HCT116 (cell line): ENCODE data around the gene RNASEL. TPM values are rescaled to one million over a fixed set of nuclear protein-coding genes. Genes with fewer than 3 reads are reported as not detected.

Source experiments
- ATAC-seq: fragments of 200-7000 bp; cut with Tn5 transposase; 2 replicates; pipeline ENCODE4 v1.9.1; 2020; ENCODE audit warnings: mild to moderate bottlenecking, moderate library complexity
- BruUV-seq: library from RNA; stranded (reverse); fragments of 400-500 nt; replicated peaks from 2 replicates; lab custom pipeline; 2021; lab: Mats Ljungman, UMichigan
- CTCF ChIA-PET: fragments of 300-600 bp; sonication (Branson Sonifier 250); formaldehyde crosslinking; loops from one replicate; lab custom pipeline; 2021; ENCODE audit warnings: antibody characterized with exemption; lab: Charles Lee
- POLR2A ChIA-PET: fragments of 300-600, 350-600 bp; sonication (Branson Sonifier 250); formaldehyde crosslinking; loops from one replicate; lab custom pipeline; 2021; ENCODE audit warnings: antibody characterized with exemption; lab: Charles Lee
- RAD21 ChIA-PET, 2 experiments: fragments of 300-600 bp; sonication (Branson Sonifier 250); formaldehyde crosslinking; loops; one replicate each; lab custom pipeline; 2023; ENCODE audit warnings: low total read pairs in 2 of 2; ENCODE audit not compliant: uncharacterized antibody in 2 of 2, unreplicated experiment in 2 of 2, low non-redundant PET in 1 of 2; lab: Charles Lee
- DNase-seq: peaks from one replicate; pipeline ENCODE4 v3.0.0-alpha.2; 2010; ENCODE audit warnings: low read depth, low spot score
- H2AFZ ChIP-seq: fragments of 200-600 bp; shearing (Covaris generic), sonication (generic); 2 replicates; pipeline ENCODE4 v1.6.1; 2017; ENCODE audit warnings: low read depth, mixed run types, mixed read lengths, antibody characterized with exemption, low read length; ENCODE audit not compliant: poor library complexity, severe bottlenecking
- H3K27ac ChIP-seq: 2 replicates; pipeline ENCODE4 v1.5.1; 2012; ENCODE audit warnings: low read depth, low read length
- H3K27me3 ChIP-seq: fragments of 200-600 bp; sonication (generic); 2 replicates; pipeline ENCODE4 v1.6.1; 2016; ENCODE audit warnings: mixed run types, low read length, mixed read lengths; ENCODE audit not compliant: insufficient read depth
- H3K36me3 ChIP-seq, 2 experiments: fragments of 200-500 bp in 1 of 2; fragments of 200-600 bp in 1 of 2; sonication (Bioruptor generic) in 1 of 2; sonication (generic) in 1 of 2; 2 replicates each; pipeline versions ENCODE4 v1.5.1 to v1.6.1; 2014 to 2016; ENCODE audit warnings: low read length in 2 of 2, inconsistent platforms in 1 of 2, mixed read lengths in 1 of 2, mixed run types in 1 of 2; ENCODE audit not compliant: insufficient read depth in 2 of 2, control insufficient read depth in 1 of 2
- H3K4me1 ChIP-seq, 2 experiments: fragments of 200-600 bp in 1 of 2; sonication (generic) in 1 of 2; 2 replicates each; pipeline versions ENCODE4 v1.5.1 to v1.6.1; 2012 to 2017; ENCODE audit warnings: low read length in 2 of 2, inconsistent platforms in 1 of 2, mild to moderate bottlenecking in 1 of 2, mixed read lengths in 1 of 2, mixed run types in 1 of 2, moderate library complexity in 1 of 2; ENCODE audit not compliant: insufficient read depth in 2 of 2, control insufficient read depth in 1 of 2
- H3K4me2 ChIP-seq: fragments of 200-600 bp; sonication (generic); 2 replicates; pipeline ENCODE4 v1.6.1; 2017; ENCODE audit warnings: mixed run types, low read length, mixed read lengths
- H3K4me3 ChIP-seq, 2 experiments: fragments of 200-600 bp in 1 of 2; sonication (generic) in 1 of 2; replicated peaks in 1 of 2; 2 replicates each; pipeline ENCODE4 v1.5.1; 2011 to 2016; ENCODE audit warnings: low read length in 2 of 2, control low read depth in 1 of 2, low read depth in 1 of 2, mild to moderate bottlenecking in 1 of 2, mixed read lengths in 1 of 2, mixed run types in 1 of 2
- H3K79me2 ChIP-seq: fragments of 200-600 bp; sonication (generic); 2 replicates; pipeline ENCODE4 v1.6.1; 2017; ENCODE audit warnings: mild to moderate bottlenecking, mixed run types, low read length, moderate library complexity, mixed read lengths; ENCODE audit not compliant: insufficient read depth
- H3K9ac ChIP-seq: fragments of 200-600 bp; sonication (generic); 2 replicates; pipeline ENCODE4 v1.6.1; 2016; ENCODE audit warnings: low read length, mixed read lengths
- H3K9me2 ChIP-seq: fragments of 200-600 bp; sonication (generic), shearing (Covaris generic); 2 replicates; pipeline ENCODE4 v1.6.1; 2017; ENCODE audit warnings: mixed run types, mild to moderate bottlenecking, moderate library complexity; ENCODE audit not compliant: insufficient read depth
- H3K9me3 ChIP-seq, 2 experiments: fragments of 200-500 bp in 1 of 2; fragments of 200-600 bp in 1 of 2; sonication (Bioruptor generic) in 1 of 2; sonication (generic) in 1 of 2; 2 replicates each; pipeline ENCODE4 v1.6.1; 2014 to 2017; ENCODE audit warnings: low read length in 2 of 2, mixed read lengths in 2 of 2, inconsistent platforms in 1 of 2, low read depth in 1 of 2, mild to moderate bottlenecking in 1 of 2, mixed run types in 1 of 2, moderate library complexity in 1 of 2; ENCODE audit not compliant: control insufficient read depth in 1 of 2, insufficient read depth in 1 of 2
- H4K20me1 ChIP-seq: fragments of 200-600 bp; sonication (generic), shearing (Covaris generic); 2 replicates; pipeline ENCODE4 v1.6.1; 2017; ENCODE audit warnings: mixed run types, mild to moderate bottlenecking, moderate library complexity; ENCODE audit not compliant: insufficient read depth
- ATF3 ChIP-seq: IDR thresholded peaks from 2 replicates; pipeline ENCODE4 v1.6.1; 2012
- CBX3 ChIP-seq: IDR thresholded peaks from 2 replicates; pipeline ENCODE4 v1.6.1; 2012; ENCODE audit warnings: low read depth
- CEBPB ChIP-seq: IDR thresholded peaks from 2 replicates; pipeline ENCODE4 v1.6.1; 2012; ENCODE audit warnings: low read depth
- EGR1 ChIP-seq: IDR thresholded peaks from 2 replicates; pipeline ENCODE4 v1.6.1; 2012; ENCODE audit warnings: low read depth
- ELF1 ChIP-seq: IDR thresholded peaks from 2 replicates; pipeline ENCODE4 v1.6.1; 2012; ENCODE audit warnings: low read depth, borderline replicate concordance
- EZH2 ChIP-seq: fragments of 200-600 bp; sonication (generic); IDR thresholded peaks from 2 replicates; pipeline ENCODE4 v1.6.1; 2017; ENCODE audit warnings: antibody characterized with exemption, mixed run types
- EZH2phosphoT487 ChIP-seq: fragments of 200-600 bp; IDR thresholded peaks from 2 replicates; pipeline ENCODE4 v1.6.1; 2018; ENCODE audit warnings: antibody characterized with exemption, borderline replicate concordance
- FOSL1 ChIP-seq: IDR thresholded peaks from 2 replicates; pipeline ENCODE4 v1.6.1; 2012; ENCODE audit warnings: low read depth
- JUND ChIP-seq: IDR thresholded peaks from 2 replicates; pipeline ENCODE4 v1.6.1; 2012
- POLR2A ChIP-seq: IDR thresholded peaks from 2 replicates; pipeline ENCODE4 v1.7.0; 2011; ENCODE audit warnings: borderline replicate concordance; ENCODE audit not compliant: insufficient read depth, insufficient read length; ENCODE audit errors: extremely low read depth
- POLR2AphosphoS5 ChIP-seq: IDR thresholded peaks from 2 replicates; pipeline ENCODE4 v1.6.1; 2011; ENCODE audit warnings: mild to moderate bottlenecking, low read depth, low read length, moderate library complexity
- RAD21 ChIP-seq: IDR thresholded peaks from 2 replicates; pipeline ENCODE4 v1.6.1; 2012; ENCODE audit warnings: low read depth, mild to moderate bottlenecking
- SIN3A ChIP-seq: IDR thresholded peaks from 2 replicates; pipeline ENCODE4 v1.6.1; 2012; ENCODE audit warnings: low read depth
- SP1 ChIP-seq: IDR thresholded peaks from 2 replicates; pipeline ENCODE4 v1.6.1; 2012; ENCODE audit warnings: low read depth
- SRF ChIP-seq: IDR thresholded peaks from 2 replicates; pipeline ENCODE4 v1.6.1; 2012; ENCODE audit warnings: low read depth
- TCF7L2 ChIP-seq: IDR thresholded peaks from 2 replicates; pipeline ENCODE4 v1.7.0; 2011; ENCODE audit warnings: borderline replicate concordance, inconsistent platforms; ENCODE audit not compliant: insufficient read depth, insufficient read length; ENCODE audit errors: extremely low read depth
- YY1 ChIP-seq: IDR thresholded peaks from 2 replicates; pipeline ENCODE4 v1.6.1; 2011; ENCODE audit warnings: low read length, low read depth, moderate library complexity, mild to moderate bottlenecking; ENCODE audit not compliant: insufficient replicate concordance; ENCODE audit errors: extremely low read depth
- ZNF274 ChIP-seq: fragments of 200-500 bp; sonication (Bioruptor generic); IDR thresholded peaks from 2 replicates; pipeline ENCODE4 v1.6.1; 2014; ENCODE audit warnings: mild to moderate bottlenecking, low read depth, low read length, inconsistent platforms
- intact Hi-C: fragments of 100-400 bp; cut with micrococcal nuclease; formaldehyde crosslinking; loops from 2 replicates; pipeline ENCODE4 v1.10.0; 2022
- total RNA-seq: library from RNA; stranded (reverse); gene quantifications from one replicate; pipeline ENCODE4 v1.2.1, GENCODE V29; 2021; ENCODE audit not compliant: unreplicated experiment
- TF ChIP-seq, protein P1 (sequence below): IDR thresholded peaks from 2 replicates; pipeline ENCODE4 v1.6.1; 2011; ENCODE audit warnings: mild to moderate bottlenecking, low read length, moderate library complexity; ENCODE audit not compliant: insufficient replicate concordance; ENCODE audit errors: extremely low read depth
- TF ChIP-seq, protein P2 (sequence below), 3 experiments: fragments of 200-600 bp in 1 of 3; sonication (generic) in 1 of 3; IDR thresholded peaks in 2 of 3; conservative IDR thresholded peaks in 1 of 3; 2 replicates each; pipeline ENCODE4 v1.5.1; 2012 to 2017; ENCODE audit warnings: low read depth in 2 of 3, low read length in 2 of 3, antibody characterized with exemption in 1 of 3, borderline replicate concordance in 1 of 3, control low read depth in 1 of 3, mild to moderate bottlenecking in 1 of 3, mixed read lengths in 1 of 3, mixed run types in 1 of 3, moderate library complexity in 1 of 3; ENCODE audit not compliant: insufficient read depth in 1 of 3

RNASEL gene
- total RNA-seq, 1 experiment from 2014 or later, result 2.9 TPM

GRCh38 chr1:182527680-182528079 is 61.4 kb downstream of the RNASEL start:
- Histone ChIP-seq H3K9ac (no peak overlapping the region), H3K9me2 (no peaks in the 10 kb centered on the region), H3K9me3 (no peaks in the 10 kb centered on the region), H2AFZ (no peak overlapping the region), H3K4me1 (no peaks in the 10 kb centered on the region), H3K27ac (no peak overlapping the region), H3K27me3 (0 out of 2 replicates have a peak, but pooled peaks cover 4% of the 10 kb centered on the region), H3K36me3 (no peaks in the 10 kb centered on the region), H3K4me2 (no peak overlapping the region), H3K79me2 (no peaks in the 10 kb centered on the region), H3K4me3 (no peak overlapping the region), H4K20me1 (no peaks in the 10 kb centered on the region)
- POLR2A ChIA-PET, result no interaction called here
- TF ChIP-seq POLR2A (no peak), POLR2AphosphoS5 (no peak), RAD21 (no peak), JUND (no peak), CBX3 (no peak), FOSL1 (no peak), ATF3 (no peak), ELF1 (no peak), SIN3A (no peak), YY1 (no peak), SRF (no peak), ZNF274 (no peak), SP1 (no peak), EZH2phosphoT487 (no peak), EZH2 (no peak), TCF7L2 (no peak), EGR1 (no peak), CEBPB (no peak)
- TF ChIP-seq, protein P1, sequence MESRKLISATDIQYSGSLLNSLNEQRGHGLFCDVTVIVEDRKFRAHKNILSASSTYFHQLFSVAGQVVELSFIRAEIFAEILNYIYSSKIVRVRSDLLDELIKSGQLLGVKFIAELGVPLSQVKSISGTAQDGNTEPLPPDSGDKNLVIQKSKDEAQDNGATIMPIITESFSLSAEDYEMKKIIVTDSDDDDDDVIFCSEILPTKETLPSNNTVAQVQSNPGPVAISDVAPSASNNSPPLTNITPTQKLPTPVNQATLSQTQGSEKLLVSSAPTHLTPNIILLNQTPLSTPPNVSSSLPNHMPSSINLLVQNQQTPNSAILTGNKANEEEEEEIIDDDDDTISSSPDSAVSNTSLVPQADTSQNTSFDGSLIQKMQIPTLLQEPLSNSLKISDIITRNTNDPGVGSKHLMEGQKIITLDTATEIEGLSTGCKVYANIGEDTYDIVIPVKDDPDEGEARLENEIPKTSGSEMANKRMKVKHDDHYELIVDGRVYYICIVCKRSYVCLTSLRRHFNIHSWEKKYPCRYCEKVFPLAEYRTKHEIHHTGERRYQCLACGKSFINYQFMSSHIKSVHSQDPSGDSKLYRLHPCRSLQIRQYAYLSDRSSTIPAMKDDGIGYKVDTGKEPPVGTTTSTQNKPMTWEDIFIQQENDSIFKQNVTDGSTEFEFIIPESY, result no peak
- TF ChIP-seq, protein P2, sequence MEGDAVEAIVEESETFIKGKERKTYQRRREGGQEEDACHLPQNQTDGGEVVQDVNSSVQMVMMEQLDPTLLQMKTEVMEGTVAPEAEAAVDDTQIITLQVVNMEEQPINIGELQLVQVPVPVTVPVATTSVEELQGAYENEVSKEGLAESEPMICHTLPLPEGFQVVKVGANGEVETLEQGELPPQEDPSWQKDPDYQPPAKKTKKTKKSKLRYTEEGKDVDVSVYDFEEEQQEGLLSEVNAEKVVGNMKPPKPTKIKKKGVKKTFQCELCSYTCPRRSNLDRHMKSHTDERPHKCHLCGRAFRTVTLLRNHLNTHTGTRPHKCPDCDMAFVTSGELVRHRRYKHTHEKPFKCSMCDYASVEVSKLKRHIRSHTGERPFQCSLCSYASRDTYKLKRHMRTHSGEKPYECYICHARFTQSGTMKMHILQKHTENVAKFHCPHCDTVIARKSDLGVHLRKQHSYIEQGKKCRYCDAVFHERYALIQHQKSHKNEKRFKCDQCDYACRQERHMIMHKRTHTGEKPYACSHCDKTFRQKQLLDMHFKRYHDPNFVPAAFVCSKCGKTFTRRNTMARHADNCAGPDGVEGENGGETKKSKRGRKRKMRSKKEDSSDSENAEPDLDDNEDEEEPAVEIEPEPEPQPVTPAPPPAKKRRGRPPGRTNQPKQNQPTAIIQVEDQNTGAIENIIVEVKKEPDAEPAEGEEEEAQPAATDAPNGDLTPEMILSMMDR (IDR thresholded peaks at IDR 0.05 in 2 of 3, conservative IDR thresholded peaks at IDR 0.05 in 1 of 3; ENCODE audit: borderline replicate concordance in 1 of 3, insufficient read depth in 1 of 3, low read depth in 2 of 3, low read length in 2 of 3), result no peak
- intact Hi-C loops, result no loop called here
- CTCF ChIA-PET, result no interaction called here
- ATAC-seq (no peak), DNase-seq (no peak)
- RAD21 ChIA-PET, result no interaction called here
- no TSS peak for BruUV-seq
